IPS DF 6.9 (cell line): ENCODE results near the gene NAT8L.

ENCODE experiments used
- DNase-seq: peaks from one replicate; pipeline ENCODE4 v3.0.0-alpha.2; 2013; ENCODE audit warnings: low read depth, low spot score
- H3K27ac ChIP-seq: one replicate; pipeline ENCODE4 v1.5.1; 2013; ENCODE audit warnings: low read length, control low read depth
- H3K27me3 ChIP-seq: 2 replicates; pipeline ENCODE4 v1.6.1; 2013; ENCODE audit warnings: mild to moderate bottlenecking, low read length; ENCODE audit not compliant: control insufficient read depth, insufficient read depth
- H3K36me3 ChIP-seq: 2 replicates; pipeline ENCODE4 v1.6.1; 2013; ENCODE audit warnings: low read length; ENCODE audit not compliant: control insufficient read depth, insufficient read depth
- H3K4me1 ChIP-seq: 2 replicates; pipeline ENCODE4 v1.6.1; 2013; ENCODE audit warnings: low read length; ENCODE audit not compliant: control insufficient read depth, insufficient read depth
- H3K4me3 ChIP-seq: 2 replicates; pipeline ENCODE4 v1.5.1; 2013; ENCODE audit warnings: mild to moderate bottlenecking, low read length
- H3K9me3 ChIP-seq: 2 replicates; pipeline ENCODE4 v1.6.1; 2013; ENCODE audit warnings: low read length, inconsistent platforms; ENCODE audit not compliant: control insufficient read depth, insufficient read depth
- WGBS: extraction: QIAGEN DNeasy Blood & Tissue Kit; methylation state at CpG from one replicate; pipeline ENCODE4 v1.1.7; 2013; ENCODE audit warnings: mixed read lengths, missing lambda C conversion rate; ENCODE audit not compliant: insufficient read length, insufficient coverage; 5-methylcytosine and 5-hydroxymethylcytosine counted together

Gene NAT8L

GRCh38 chr4:2045518-2045951 lies 13.6 kb upstream of the NAT8L start:
- DNase-seq = no peak
- Histone ChIP-seq H3K4me1 (no peaks in the 10 kb centered on the region), H3K4me3 (no peak overlapping the region), H3K27me3 (peaks cover 9% of the 10 kb centered on the region; the same call in 1 of the 2 replicates), H3K36me3 (no peaks in the 10 kb centered on the region; the same call in 1 of the 2 replicates), H3K27ac (no peak overlapping the region), H3K9me3 (no peaks in the 10 kb centered on the region)
- WGBS = no CpG with 5 or more reads among the region's 11 CpGs

GRCh38 chr4:2046031-2046961 lies 12.8 kb upstream of the NAT8L start:
- Histone ChIP-seq H3K27ac (no peak overlapping the region), H3K4me3 (no peak overlapping the region), H3K27me3 (peaks cover 6% of the 10 kb centered on the region; the same call in 1 of the 2 replicates), H3K9me3 (no peaks in the 10 kb centered on the region), H3K4me1 (no peaks in the 10 kb centered on the region), H3K36me3 (no peaks in the 10 kb centered on the region; the same call in 1 of the 2 replicates)
- WGBS = no CpG with 5 or more reads among the region's 28 CpGs
- DNase-seq = no peak

- Histone ChIP-seq H3K27me3 (peaks cover 5% of the 10 kb centered on the region; the same call in 1 of the 2 replicates), H3K36me3 (no peaks in the 10 kb centered on the region; the same call in 1 of the 2 replicates), H3K4me3 (no peak overlapping the region), H3K27ac (no peak overlapping the region), H3K4me1 (no peaks in the 10 kb centered on the region), H3K9me3 (no peaks in the 10 kb centered on the region)
- WGBS = no CpG with 5 or more reads among the region's 57 CpGs
- no peak for DNase-seq
Observed at GRCh38 chr4:2047031-2047660, 12.0 kb upstream of the NAT8L start.

GRCh38 chr4:2047781-2048581 lies 11.1 kb upstream of the NAT8L start:
- Histone ChIP-seq H3K27ac (no peak overlapping the region), H3K4me3 (no peak overlapping the region), H3K4me1 (no peaks in the 10 kb centered on the region), H3K9me3 (no peaks in the 10 kb centered on the region), H3K27me3 (peaks cover 1% of the 10 kb centered on the region; the same call in 1 of the 2 replicates), H3K36me3 (no peaks in the 10 kb centered on the region)
- no CpG with 5 or more reads among the region's 25 CpGs for WGBS
- DNase-seq = no peak

- H3K9me3 ChIP-seq = no peaks in the 10 kb centered on the region
- H3K27me3 ChIP-seq = no peaks in the 10 kb centered on the region
- WGBS = no CpG with 5 or more reads among the region's 8 CpGs
- H3K27ac ChIP-seq = no peak overlapping the region
- H3K4me1 ChIP-seq = no peaks in the 10 kb centered on the region
- no peak overlapping the region for H3K4me3 ChIP-seq
- no peaks in the 10 kb centered on the region for H3K36me3 ChIP-seq
- DNase-seq = no peak
Observed at GRCh38 chr4:2048831-2049230, 10.3 kb upstream of the NAT8L start.

- Histone ChIP-seq H3K27ac (no peak overlapping the region), H3K9me3 (no peaks in the 10 kb centered on the region), H3K36me3 (no peaks in the 10 kb centered on the region), H3K4me1 (no peaks in the 10 kb centered on the region), H3K27me3 (no peaks in the 10 kb centered on the region), H3K4me3 (no peak overlapping the region)
- no CpG with 5 or more reads among the region's 7 CpGs for WGBS
- no peak for DNase-seq
Observed at GRCh38 chr4:2049381-2049780, 9.7 kb upstream of the NAT8L start.

GRCh38 chr4:2049811-2050210 lies 9.3 kb upstream of the NAT8L start:
- WGBS = no CpG with 5 or more reads among the region's 7 CpGs
- DNase-seq = no peak
- Histone ChIP-seq H3K4me1 (no peaks in the 10 kb centered on the region), H3K36me3 (no peaks in the 10 kb centered on the region), H3K27me3 (no peaks in the 10 kb centered on the region), H3K4me3 (no peak overlapping the region), H3K9me3 (no peaks in the 10 kb centered on the region), H3K27ac (no peak overlapping the region)

GRCh38 chr4:2051086-2051485 lies 8.0 kb upstream of the NAT8L start:
- WGBS = no CpG with 5 or more reads among the region's 10 CpGs
- no peaks in the 10 kb centered on the region for H3K27me3 ChIP-seq
- H3K9me3 ChIP-seq = no peaks in the 10 kb centered on the region
- H3K27ac ChIP-seq = no peak overlapping the region
- no peak overlapping the region for H3K4me3 ChIP-seq
- H3K4me1 ChIP-seq = no peaks in the 10 kb centered on the region
- DNase-seq = no peak
- H3K36me3 ChIP-seq = no peaks in the 10 kb centered on the region

- Histone ChIP-seq H3K4me3 (no peak overlapping the region), H3K27me3 (peaks cover 13% of the 10 kb centered on the region), H3K4me1 (no peaks in the 10 kb centered on the region; the same call in 1 of the 2 replicates), H3K9me3 (no peaks in the 10 kb centered on the region), H3K27ac (no peak overlapping the region), H3K36me3 (no peaks in the 10 kb centered on the region)
- WGBS = no CpG with 5 or more reads among the region's 6 CpGs
- DNase-seq = no peak
Observed at GRCh38 chr4:2054217-2054616, 4.9 kb upstream of the NAT8L start.
